ENCODE measurements around the gene CHID1. TPM values are rescaled to one million over a fixed set of nuclear protein-coding genes. Genes with fewer than 3 reads are reported as not detected.
A peak's percentile ranks its signal among the peaks of the same experiment; 100 is the strongest.

The CHID1 gene
- total RNA-seq (10 to 100 TPM; 41.7 to 92.2 TPM), polyA plus RNA-seq (10 to 100 TPM; 42.4 to 55.2 TPM)
- long read RNA-seq, donor 1, transcript CHID1-206 (3 exons, 553 nt), result minor isoform, 8 of 59 reads
- long read RNA-seq, donor 1, transcript CHID1-201 (13 exons, 3,374 nt), result major isoform, 16 of 59 reads
- long read RNA-seq, donor 1, partial matches to known transcripts, result 28 of 59 reads
- long read RNA-seq, donor 1, other reads (novel, unspliced or antisense), result 0 of 59 reads
- long read RNA-seq, donor 2, partial matches to known transcripts, result 11 of 23 reads
- long read RNA-seq, donor 2, other reads (novel, unspliced or antisense), result 5 of 23 reads
- long read RNA-seq, donor 3, transcript CHID1-201 (13 exons, 3,374 nt), result major isoform, 6 of 17 reads
- long read RNA-seq, donor 3, partial matches to known transcripts, result 6 of 17 reads
- long read RNA-seq, donor 3, other reads (novel, unspliced or antisense), result 0 of 17 reads
- long read RNA-seq, donor 4, transcript CHID1-201 (13 exons, 3,374 nt), result major isoform, 6 of 26 reads
- long read RNA-seq, donor 4, transcript CHID1-206 (3 exons, 553 nt), result major isoform, 6 of 26 reads
- long read RNA-seq, donor 4, partial matches to known transcripts, result 12 of 26 reads
- long read RNA-seq, donor 4, other reads (novel, unspliced or antisense), result 0 of 26 reads
- long read RNA-seq, donor 5, transcript CHID1-206 (3 exons, 553 nt), result minor isoform, 6 of 25 reads
- long read RNA-seq, donor 5, transcript CHID1-201 (13 exons, 3,374 nt), result major isoform, 16 of 25 reads
- long read RNA-seq, donor 5, partial matches to known transcripts, result 0 of 25 reads
- long read RNA-seq, donor 5, other reads (novel, unspliced or antisense), result 0 of 25 reads

GRCh38 chr11:910589-911030, at the start of gene CHID1:
Gene CHID1, minus strand, starts transcription at chr11:910810. Its CDS starts 5,994 bp downstream, at chr11:904816.
- H3K4me3 ChIP-seq, result peak within 1 kb of the TSS; percentile 90
- H3K9ac ChIP-seq (ENCODE audit: insufficient read depth in 1 of 2, low read length in 2 of 2), result peak within 1 kb of the TSS in 1 of 2 donors; percentile 46
- 0 to 1% methylated on average over 23 to 59 of the region's 59 CpGs for WGBS, 2 donors
- H3K27ac ChIP-seq (ENCODE audit: low read depth in 1 of 2, low read length in 1 of 2), result peak within 1 kb of the TSS; percentile 66 to 90
- ATAC-seq (ENCODE audit: insufficient read depth, low FRiP score) (peak; percentile 94), DNase-seq (peak; percentile 82 to 90 (median 89))
- TF ChIP-seq, protein P1, sequence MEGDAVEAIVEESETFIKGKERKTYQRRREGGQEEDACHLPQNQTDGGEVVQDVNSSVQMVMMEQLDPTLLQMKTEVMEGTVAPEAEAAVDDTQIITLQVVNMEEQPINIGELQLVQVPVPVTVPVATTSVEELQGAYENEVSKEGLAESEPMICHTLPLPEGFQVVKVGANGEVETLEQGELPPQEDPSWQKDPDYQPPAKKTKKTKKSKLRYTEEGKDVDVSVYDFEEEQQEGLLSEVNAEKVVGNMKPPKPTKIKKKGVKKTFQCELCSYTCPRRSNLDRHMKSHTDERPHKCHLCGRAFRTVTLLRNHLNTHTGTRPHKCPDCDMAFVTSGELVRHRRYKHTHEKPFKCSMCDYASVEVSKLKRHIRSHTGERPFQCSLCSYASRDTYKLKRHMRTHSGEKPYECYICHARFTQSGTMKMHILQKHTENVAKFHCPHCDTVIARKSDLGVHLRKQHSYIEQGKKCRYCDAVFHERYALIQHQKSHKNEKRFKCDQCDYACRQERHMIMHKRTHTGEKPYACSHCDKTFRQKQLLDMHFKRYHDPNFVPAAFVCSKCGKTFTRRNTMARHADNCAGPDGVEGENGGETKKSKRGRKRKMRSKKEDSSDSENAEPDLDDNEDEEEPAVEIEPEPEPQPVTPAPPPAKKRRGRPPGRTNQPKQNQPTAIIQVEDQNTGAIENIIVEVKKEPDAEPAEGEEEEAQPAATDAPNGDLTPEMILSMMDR (IDR thresholded peaks at IDR 0.05; ENCODE audit: control extremely low read depth, extremely low read depth), result no peak
- H3K36me3 ChIP-seq (ENCODE audit: control insufficient read depth in 4 of 4, insufficient read depth in 4 of 4, low read length in 4 of 4), result peaks cover 0 to 4% (median 1%) of the 10 kb centered on the region in 4 donors
- no peaks in the 10 kb centered on the region for H3K9me3 ChIP-seq (ENCODE audit: control insufficient read depth in 4 of 4, insufficient read depth in 3 of 4, low read length in 3 of 4)
- peaks cover 0 to 14% (median 0%) of the 10 kb centered on the region in 5 donors for H3K4me1 ChIP-seq (ENCODE audit: control insufficient read depth in 5 of 5, insufficient read depth in 5 of 5, low read length in 5 of 5)
- no peaks in the 10 kb centered on the region for H3K27me3 ChIP-seq (ENCODE audit: control insufficient read depth in 3 of 3, insufficient read depth in 3 of 3, low read length in 2 of 3)

- no peaks in the 10 kb centered on the region for H3K9me3 ChIP-seq (ENCODE audit: control insufficient read depth in 4 of 4, insufficient read depth in 3 of 4, low read length in 3 of 4)
- DNase-seq (no peak), ATAC-seq (ENCODE audit: insufficient read depth, low FRiP score) (no peak)
- no peak overlapping the region for H3K4me3 ChIP-seq
- TF ChIP-seq, protein P1 (IDR thresholded peaks at IDR 0.05; ENCODE audit: control extremely low read depth, extremely low read depth), result no peak
- WGBS, 2 donors, result 81 to 89% methylated on average over 10 of the region's 10 CpGs
- no peaks in the 10 kb centered on the region for H3K27me3 ChIP-seq (ENCODE audit: control insufficient read depth in 3 of 3, insufficient read depth in 3 of 3, low read length in 2 of 3)
- H3K36me3 ChIP-seq (ENCODE audit: control insufficient read depth in 4 of 4, insufficient read depth in 4 of 4, low read length in 4 of 4), result peaks cover 4 to 38% (median 10%) of the 10 kb centered on the region in 4 donors
- H3K9ac ChIP-seq (ENCODE audit: insufficient read depth in 1 of 2, low read length in 2 of 2), result no peak overlapping the region
- no peak overlapping the region for H3K27ac ChIP-seq (ENCODE audit: low read depth in 1 of 2, low read length in 1 of 2)
- peaks cover 0 to 11% (median 3%) of the 10 kb centered on the region in 5 donors for H3K4me1 ChIP-seq (ENCODE audit: control insufficient read depth in 5 of 5, insufficient read depth in 5 of 5, low read length in 5 of 5)
Observed at GRCh38 chr11:959608-960007, 49.0 kb upstream of the CHID1 start.

DNA sequence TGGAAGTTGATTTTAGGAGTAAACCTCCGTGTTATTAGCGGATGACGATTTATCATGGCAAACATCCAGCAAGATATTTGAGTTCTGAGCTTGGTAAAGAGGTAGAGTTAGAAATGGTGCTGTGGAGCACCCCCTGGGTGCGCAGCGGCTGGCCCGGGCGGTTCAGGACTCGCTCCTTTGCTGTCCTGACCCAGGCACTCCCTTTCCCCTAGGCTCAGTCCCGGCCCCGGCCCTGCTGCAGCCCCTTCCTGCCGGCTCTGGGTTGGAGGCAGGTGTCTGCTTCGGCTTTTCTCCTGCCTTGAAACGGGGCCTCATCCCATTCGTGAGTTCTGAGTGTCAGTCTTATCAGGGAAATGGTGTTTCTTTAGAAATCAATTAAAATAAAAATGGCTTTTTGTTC, 48.4 kb upstream of the CHID1 start:
- no peak for DNase-seq
- no peak overlapping the region for H3K9ac ChIP-seq (ENCODE audit: insufficient read depth in 1 of 2, low read length in 2 of 2)
- peaks cover 0 to 17% (median 3%) of the 10 kb centered on the region in 5 donors for H3K4me1 ChIP-seq (ENCODE audit: control insufficient read depth in 5 of 5, insufficient read depth in 5 of 5, low read length in 5 of 5)
- WGBS, 2 donors, result 84 to 88% methylated on average over 14 of the region's 14 CpGs
- no peak for ATAC-seq (ENCODE audit: insufficient read depth, low FRiP score)
- peaks cover 4 to 35% (median 9%) of the 10 kb centered on the region in 4 donors for H3K36me3 ChIP-seq (ENCODE audit: control insufficient read depth in 4 of 4, insufficient read depth in 4 of 4, low read length in 4 of 4)
- no peak overlapping the region for H3K4me3 ChIP-seq
- H3K9me3 ChIP-seq (ENCODE audit: control insufficient read depth in 4 of 4, insufficient read depth in 3 of 4, low read length in 3 of 4), result no peaks in the 10 kb centered on the region
- H3K27me3 ChIP-seq (ENCODE audit: control insufficient read depth in 3 of 3, insufficient read depth in 3 of 3, low read length in 2 of 3), result no peaks in the 10 kb centered on the region
- no peak overlapping the region for H3K27ac ChIP-seq (ENCODE audit: low read depth in 1 of 2, low read length in 1 of 2)
- TF ChIP-seq, protein P1 (IDR thresholded peaks at IDR 0.05; ENCODE audit: control extremely low read depth, extremely low read depth), result no peak
